ENCODE measurements around the gene ITCH.

Gene ITCH

GRCh38 chr20:34525709-34526416 lies 162.8 kb downstream of the ITCH start:
- H3K18ac ChIP-seq (ENCODE audit: low read length), result no peak overlapping the region
- no peak overlapping the region for H3K4me3 ChIP-seq (ENCODE audit: low read length in 2 of 2)
- H3K23ac ChIP-seq (ENCODE audit: low read depth, low read length, poor library complexity), result no peak overlapping the region
- H4K91ac ChIP-seq (ENCODE audit: low read depth, low read length, poor library complexity), result no peak overlapping the region
- no peak overlapping the region for H2AK5ac ChIP-seq (ENCODE audit: low read depth, low read length)
- no peak overlapping the region for H3K14ac ChIP-seq (ENCODE audit: low read length)
- H3K27me3 ChIP-seq (ENCODE audit: control insufficient read depth in 3 of 3, insufficient read depth in 3 of 3, low read depth in 1 of 3, low read length in 3 of 3), result no peaks in the 10 kb centered on the region
- H2BK5ac ChIP-seq (ENCODE audit: low read length), result no peak overlapping the region
- peaks cover 9% of the 10 kb centered on the region for H3K79me1 ChIP-seq (ENCODE audit: low read depth, low read length)
- no peak overlapping the region for H2BK12ac ChIP-seq (ENCODE audit: low read length)
- no peak overlapping the region for H3K9ac ChIP-seq (ENCODE audit: low read depth, low read length, poor library complexity)
- no peak overlapping the region for H3K4ac ChIP-seq (ENCODE audit: low read length)
- H2BK15ac ChIP-seq (ENCODE audit: low read length), result no peak overlapping the region
- no peak overlapping the region for H4K8ac ChIP-seq (ENCODE audit: low read depth, low read length)
- H2AFZ ChIP-seq (ENCODE audit: low read length), result no peak overlapping the region
- no peak overlapping the region for H3K4me2 ChIP-seq (ENCODE audit: insufficient read depth, low read length, poor library complexity, severe bottlenecking)
- no peak for DNase-seq (ENCODE audit: low spot score)
- H3K27ac ChIP-seq (replicated peaks; ENCODE audit: low read length), result no peak overlapping the region
- no CpG with 5 or more reads among the region's 14 CpGs for WGBS, 2 donors (ENCODE audit: extremely low coverage in 2 of 2, insufficient read length in 2 of 2, insufficient replicate concordance in 1 of 2)
- H3K4me1 ChIP-seq (ENCODE audit: control insufficient read depth in 2 of 2, insufficient read depth in 1 of 2, low read depth in 1 of 2, low read length in 2 of 2), result no peaks in the 10 kb centered on the region
- peaks cover 26 to 84% of the 10 kb centered on the region in 2 donors for H3K36me3 ChIP-seq (replicated peaks in 1 of 2; ENCODE audit: control insufficient read depth in 2 of 2, insufficient read depth in 2 of 2, low read length in 2 of 2)
- no peaks in the 10 kb centered on the region for H3K9me3 ChIP-seq (replicated peaks in 1 of 2; ENCODE audit: control insufficient read depth in 2 of 2, insufficient read depth in 1 of 2, low read depth in 1 of 2, low read length in 2 of 2)
- H2BK120ac ChIP-seq (ENCODE audit: low read depth, low read length), result no peak overlapping the region

GRCh38 chr20:34526466-34526865 lies 163.4 kb downstream of the ITCH start:
- H4K91ac ChIP-seq (ENCODE audit: low read depth, low read length, poor library complexity), result no peak overlapping the region
- H2AFZ ChIP-seq (ENCODE audit: low read length), result no peak overlapping the region
- H3K4me1 ChIP-seq (ENCODE audit: control insufficient read depth in 2 of 2, insufficient read depth in 1 of 2, low read depth in 1 of 2, low read length in 2 of 2), result no peaks in the 10 kb centered on the region
- H3K4me2 ChIP-seq (ENCODE audit: insufficient read depth, low read length, poor library complexity, severe bottlenecking), result no peak overlapping the region
- no peak overlapping the region for H3K4ac ChIP-seq (ENCODE audit: low read length)
- H2BK5ac ChIP-seq (ENCODE audit: low read length), result no peak overlapping the region
- no peak overlapping the region for H2BK120ac ChIP-seq (ENCODE audit: low read depth, low read length)
- H3K36me3 ChIP-seq (replicated peaks in 1 of 2; ENCODE audit: control insufficient read depth in 2 of 2, insufficient read depth in 2 of 2, low read length in 2 of 2), result peaks cover 27 to 85% of the 10 kb centered on the region in 2 donors
- no peak overlapping the region for H3K23ac ChIP-seq (ENCODE audit: low read depth, low read length, poor library complexity)
- no peak overlapping the region for H4K8ac ChIP-seq (ENCODE audit: low read depth, low read length)
- DNase-seq (ENCODE audit: low spot score), result no peak
- H2BK15ac ChIP-seq (ENCODE audit: low read length), result no peak overlapping the region
- no peak overlapping the region for H3K27ac ChIP-seq (replicated peaks; ENCODE audit: low read length)
- no peak overlapping the region for H3K9ac ChIP-seq (ENCODE audit: low read depth, low read length, poor library complexity)
- H3K14ac ChIP-seq (ENCODE audit: low read length), result no peak overlapping the region
- no peaks in the 10 kb centered on the region for H3K27me3 ChIP-seq (ENCODE audit: control insufficient read depth in 3 of 3, insufficient read depth in 3 of 3, low read depth in 1 of 3, low read length in 3 of 3)
- H3K18ac ChIP-seq (ENCODE audit: low read length), result no peak overlapping the region
- H3K79me1 ChIP-seq (ENCODE audit: low read depth, low read length), result peaks cover 9% of the 10 kb centered on the region
- H3K9me3 ChIP-seq (replicated peaks in 1 of 2; ENCODE audit: control insufficient read depth in 2 of 2, insufficient read depth in 1 of 2, low read depth in 1 of 2, low read length in 2 of 2), result no peaks in the 10 kb centered on the region
- H2BK12ac ChIP-seq (ENCODE audit: low read length), result no peak overlapping the region
- no CpG with 5 or more reads among the region's 5 CpGs for WGBS, 2 donors (ENCODE audit: extremely low coverage in 2 of 2, insufficient read length in 2 of 2, insufficient replicate concordance in 1 of 2)
- H3K4me3 ChIP-seq (ENCODE audit: low read length in 2 of 2), result no peak overlapping the region
- H2AK5ac ChIP-seq (ENCODE audit: low read depth, low read length), result no peak overlapping the region

DNA sequence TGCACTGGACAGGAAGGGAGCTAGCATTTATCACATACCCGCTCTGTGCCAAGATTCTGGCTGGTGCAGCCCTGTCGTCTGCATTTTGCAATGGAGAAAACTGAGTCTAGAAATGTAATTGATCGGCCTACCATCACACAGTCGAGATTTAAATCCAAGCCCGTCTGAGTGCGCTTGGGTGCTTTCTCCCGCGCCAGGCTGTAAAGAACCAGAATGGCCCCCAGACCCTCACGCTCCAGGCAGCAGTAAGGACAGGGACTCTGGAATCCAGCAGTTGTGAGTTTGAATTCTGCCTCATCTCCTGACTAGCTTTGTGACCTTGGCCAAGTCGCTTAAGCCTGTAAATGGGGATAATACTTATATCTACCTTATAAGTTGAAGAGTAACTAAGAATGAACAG lies 163.9 kb downstream of the ITCH start:
- no peak overlapping the region for H3K18ac ChIP-seq (ENCODE audit: low read length)
- no peak overlapping the region for H3K23ac ChIP-seq (ENCODE audit: low read depth, low read length, poor library complexity)
- H3K9ac ChIP-seq (ENCODE audit: low read depth, low read length, poor library complexity), result no peak overlapping the region
- no peak overlapping the region for H3K4ac ChIP-seq (ENCODE audit: low read length)
- no peaks in the 10 kb centered on the region for H3K27me3 ChIP-seq (ENCODE audit: control insufficient read depth in 3 of 3, insufficient read depth in 3 of 3, low read depth in 1 of 3, low read length in 3 of 3)
- H3K4me3 ChIP-seq (ENCODE audit: low read length in 2 of 2), result no peak overlapping the region
- no peak overlapping the region for H4K8ac ChIP-seq (ENCODE audit: low read depth, low read length)
- no peak for DNase-seq (ENCODE audit: low spot score)
- no peak overlapping the region for H3K14ac ChIP-seq (ENCODE audit: low read length)
- H3K4me2 ChIP-seq (ENCODE audit: insufficient read depth, low read length, poor library complexity, severe bottlenecking), result no peak overlapping the region
- no peak overlapping the region for H2BK120ac ChIP-seq (ENCODE audit: low read depth, low read length)
- no peak overlapping the region for H3K27ac ChIP-seq (replicated peaks; ENCODE audit: low read length)
- peaks cover 30 to 85% of the 10 kb centered on the region in 2 donors for H3K36me3 ChIP-seq (replicated peaks in 1 of 2; ENCODE audit: control insufficient read depth in 2 of 2, insufficient read depth in 2 of 2, low read length in 2 of 2)
- H3K9me3 ChIP-seq (replicated peaks in 1 of 2; ENCODE audit: control insufficient read depth in 2 of 2, insufficient read depth in 1 of 2, low read depth in 1 of 2, low read length in 2 of 2), result no peaks in the 10 kb centered on the region
- H2BK5ac ChIP-seq (ENCODE audit: low read length), result no peak overlapping the region
- H2AK5ac ChIP-seq (ENCODE audit: low read depth, low read length), result no peak overlapping the region
- no peak overlapping the region for H2BK15ac ChIP-seq (ENCODE audit: low read length)
- no peaks in the 10 kb centered on the region for H3K4me1 ChIP-seq (ENCODE audit: control insufficient read depth in 2 of 2, insufficient read depth in 1 of 2, low read depth in 1 of 2, low read length in 2 of 2)
- peaks cover 9% of the 10 kb centered on the region for H3K79me1 ChIP-seq (ENCODE audit: low read depth, low read length)
- H4K91ac ChIP-seq (ENCODE audit: low read depth, low read length, poor library complexity), result no peak overlapping the region
- no peak overlapping the region for H2BK12ac ChIP-seq (ENCODE audit: low read length)
- no CpG with 5 or more reads among the region's 10 CpGs for WGBS, 2 donors (ENCODE audit: extremely low coverage in 2 of 2, insufficient read length in 2 of 2, insufficient replicate concordance in 1 of 2)
- no peak overlapping the region for H2AFZ ChIP-seq (ENCODE audit: low read length)

- H2AK5ac ChIP-seq (ENCODE audit: low read depth, low read length), result no peak overlapping the region
Observed at GRCh38 chr20:34528921-34529297, 165.8 kb downstream of the ITCH start.

More at GRCh38 chr20:34528921-34529297, 165.8 kb downstream of the ITCH start:
- H3K4me1 ChIP-seq (ENCODE audit: control insufficient read depth in 2 of 2, insufficient read depth in 1 of 2, low read depth in 1 of 2, low read length in 2 of 2), result no peaks in the 10 kb centered on the region
- no peak overlapping the region for H3K9ac ChIP-seq (ENCODE audit: low read depth, low read length, poor library complexity)
- no peak overlapping the region for H2AFZ ChIP-seq (ENCODE audit: low read length)
- H2BK5ac ChIP-seq (ENCODE audit: low read length), result no peak overlapping the region
- no peak overlapping the region for H3K27ac ChIP-seq (replicated peaks; ENCODE audit: low read length)
- H4K8ac ChIP-seq (ENCODE audit: low read depth, low read length), result no peak overlapping the region
- H3K4me3 ChIP-seq (ENCODE audit: low read length in 2 of 2), result no peak overlapping the region
- no peak overlapping the region for H3K4me2 ChIP-seq (ENCODE audit: insufficient read depth, low read length, poor library complexity, severe bottlenecking)
- H3K9me3 ChIP-seq (replicated peaks in 1 of 2; ENCODE audit: control insufficient read depth in 2 of 2, insufficient read depth in 1 of 2, low read depth in 1 of 2, low read length in 2 of 2), result no peaks in the 10 kb centered on the region
- peaks cover 39 to 83% of the 10 kb centered on the region in 2 donors for H3K36me3 ChIP-seq (replicated peaks in 1 of 2; ENCODE audit: control insufficient read depth in 2 of 2, insufficient read depth in 2 of 2, low read length in 2 of 2)
- H3K18ac ChIP-seq (ENCODE audit: low read length), result no peak overlapping the region
- H2BK15ac ChIP-seq (ENCODE audit: low read length), result no peak overlapping the region
- peaks cover 10% of the 10 kb centered on the region for H3K79me1 ChIP-seq (ENCODE audit: low read depth, low read length)
- DNase-seq (ENCODE audit: low spot score), result no peak
- no peaks in the 10 kb centered on the region for H3K27me3 ChIP-seq (ENCODE audit: control insufficient read depth in 3 of 3, insufficient read depth in 3 of 3, low read depth in 1 of 3, low read length in 3 of 3)
- H3K4ac ChIP-seq (ENCODE audit: low read length), result no peak overlapping the region
- WGBS, 2 donors (ENCODE audit: extremely low coverage in 2 of 2, insufficient read length in 2 of 2, insufficient replicate concordance in 1 of 2), result no CpG with 5 or more reads among the region's 5 CpGs
- no peak overlapping the region for H2BK120ac ChIP-seq (ENCODE audit: low read depth, low read length)
- no peak overlapping the region for H3K14ac ChIP-seq (ENCODE audit: low read length)
- H4K91ac ChIP-seq (ENCODE audit: low read depth, low read length, poor library complexity), result no peak overlapping the region
- no peak overlapping the region for H2BK12ac ChIP-seq (ENCODE audit: low read length)
- H3K23ac ChIP-seq (ENCODE audit: low read depth, low read length, poor library complexity), result no peak overlapping the region
